Measurements from ENCODE around the gene DUSP6.

DUSP6 gene

DNA sequence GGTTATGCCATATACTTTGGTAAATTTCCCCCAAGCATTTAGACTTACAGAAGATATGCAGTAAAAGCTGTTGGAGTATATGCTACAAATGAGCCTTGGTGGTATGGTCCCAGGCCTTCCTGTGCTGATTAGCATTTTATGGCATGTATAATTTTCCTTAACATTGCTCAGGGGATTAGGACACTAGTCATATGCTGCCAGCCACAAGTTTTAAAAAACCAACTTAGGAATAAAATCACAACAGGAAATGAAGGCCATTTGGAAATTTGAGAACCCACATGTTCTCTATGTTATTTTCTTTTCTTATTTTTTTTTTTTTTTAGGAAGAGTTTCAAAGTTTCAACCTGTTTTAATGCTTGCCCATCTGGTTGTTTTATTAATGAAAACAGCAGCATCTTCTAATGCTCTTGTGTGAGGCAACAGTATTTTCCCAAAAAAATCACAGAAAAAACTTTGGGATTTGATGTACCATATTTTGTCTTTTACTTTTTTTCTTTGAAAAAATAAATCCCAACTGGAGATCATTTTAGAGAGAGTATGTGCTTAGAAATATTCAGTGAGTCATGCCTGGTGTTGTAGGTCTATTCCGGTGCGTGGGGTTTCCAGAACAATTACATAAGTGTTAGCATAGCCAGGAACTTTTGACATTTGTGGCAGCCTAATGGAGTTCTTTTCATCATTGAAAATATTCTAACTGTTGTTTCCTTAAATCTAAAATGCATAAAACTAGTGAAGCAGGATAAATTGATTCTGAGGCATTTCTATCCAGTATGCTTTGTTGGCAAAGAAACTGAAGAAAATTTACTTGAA, 21.7 kb upstream of the DUSP6 start:
- no peak for DNase-seq (ENCODE audit: low read depth)

DNA sequence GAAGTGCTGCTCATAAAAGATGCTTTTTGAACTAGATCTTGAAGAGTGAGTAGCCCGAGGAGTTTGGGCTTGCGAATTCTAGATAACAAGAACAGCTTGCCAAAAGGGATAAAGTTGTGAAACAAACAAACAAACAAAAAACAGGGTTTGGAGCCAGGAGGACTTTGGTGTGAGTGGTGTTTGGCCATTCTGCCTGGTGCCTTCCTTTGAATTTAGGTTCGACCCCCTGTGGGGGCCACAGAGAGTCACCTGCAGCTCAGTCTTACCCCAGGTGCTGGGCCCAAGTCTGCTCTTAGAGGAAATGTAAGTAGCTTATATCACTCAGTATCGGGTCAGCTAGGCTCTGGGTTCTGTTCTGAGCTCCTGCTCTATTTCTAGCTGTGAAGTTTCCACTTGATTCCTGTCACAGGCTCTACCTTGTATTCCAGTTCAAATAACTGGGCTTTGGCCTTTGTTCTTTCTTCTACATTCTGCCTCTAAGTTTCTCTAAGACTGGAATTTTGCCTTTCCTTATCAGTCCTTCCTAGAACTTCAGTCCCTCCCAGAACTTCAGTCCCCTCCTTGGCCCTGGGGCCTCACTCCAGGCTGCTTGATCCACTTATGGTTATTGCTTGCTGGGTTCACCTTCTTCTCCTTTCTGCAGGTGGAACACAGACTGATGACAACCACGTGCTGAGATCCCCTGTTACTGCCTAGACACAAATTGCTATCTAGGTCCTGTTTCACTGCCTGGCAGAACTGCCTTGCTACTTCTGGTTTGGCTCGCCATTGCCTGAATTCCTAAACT, 20.5 kb upstream of the DUSP6 start:
- no peak for DNase-seq (ENCODE audit: low read depth)

DNA sequence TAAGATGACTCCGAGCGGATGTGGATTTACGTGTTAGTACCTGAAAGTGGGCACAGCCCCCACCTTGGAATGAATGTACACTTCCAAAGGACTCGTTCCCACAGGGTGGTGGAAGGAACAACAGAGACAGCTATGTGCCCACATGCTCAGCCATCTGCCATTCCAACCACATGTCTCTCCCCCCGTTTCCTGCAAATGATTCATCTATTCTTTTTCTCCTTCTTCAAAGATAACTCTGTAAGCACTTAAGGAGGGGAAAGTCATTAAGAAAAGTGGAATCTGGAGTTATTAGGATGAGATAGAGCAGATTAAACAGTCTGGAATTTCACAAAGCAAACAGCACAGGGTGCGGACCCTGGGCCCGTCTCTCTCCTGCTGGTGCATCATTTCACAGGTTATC, 18.5 kb upstream of the DUSP6 start:
- no peak for DNase-seq (ENCODE audit: low read depth)

DNA sequence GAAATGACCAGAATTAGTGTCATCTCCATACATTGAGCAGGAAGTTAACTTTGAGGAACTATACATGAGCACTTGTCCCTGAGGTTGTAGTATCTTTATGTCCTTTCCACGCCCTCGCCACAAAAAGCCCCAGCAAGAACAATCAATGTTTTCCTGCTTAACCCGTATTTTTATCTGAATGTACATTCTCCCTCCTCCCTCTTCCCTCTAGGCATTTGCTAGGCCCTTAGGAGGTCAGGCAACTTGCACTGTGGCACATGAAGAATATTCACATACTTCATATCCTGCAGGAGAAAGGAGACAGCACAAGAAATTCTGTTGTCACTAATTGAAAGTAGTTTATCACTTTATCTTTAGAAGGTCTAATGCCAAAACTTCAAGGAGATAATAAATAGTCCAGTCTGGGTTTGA, 18.1 kb upstream of the DUSP6 start:
- no peak for DNase-seq (ENCODE audit: low read depth)

DNA sequence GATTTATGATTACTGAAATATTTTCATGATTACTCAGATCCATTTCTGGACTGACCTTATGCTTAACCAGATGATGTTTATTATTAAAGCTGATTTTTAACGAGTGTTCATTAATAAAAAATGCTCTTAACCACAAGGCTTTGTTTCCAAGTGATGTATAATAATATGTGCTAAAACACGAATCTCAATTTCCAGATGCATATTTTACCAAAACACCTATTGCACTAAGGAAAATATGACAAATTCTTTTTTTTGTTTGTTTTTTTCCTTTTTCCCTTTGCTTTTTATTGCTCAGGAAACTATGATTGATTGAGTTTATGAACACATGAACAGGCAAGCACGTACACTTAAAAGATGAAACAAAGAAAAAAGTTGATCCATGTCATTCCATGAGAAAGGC, 16.9 kb upstream of the DUSP6 start:
- DNase-seq (ENCODE audit: low read depth) = no peak

DNA sequence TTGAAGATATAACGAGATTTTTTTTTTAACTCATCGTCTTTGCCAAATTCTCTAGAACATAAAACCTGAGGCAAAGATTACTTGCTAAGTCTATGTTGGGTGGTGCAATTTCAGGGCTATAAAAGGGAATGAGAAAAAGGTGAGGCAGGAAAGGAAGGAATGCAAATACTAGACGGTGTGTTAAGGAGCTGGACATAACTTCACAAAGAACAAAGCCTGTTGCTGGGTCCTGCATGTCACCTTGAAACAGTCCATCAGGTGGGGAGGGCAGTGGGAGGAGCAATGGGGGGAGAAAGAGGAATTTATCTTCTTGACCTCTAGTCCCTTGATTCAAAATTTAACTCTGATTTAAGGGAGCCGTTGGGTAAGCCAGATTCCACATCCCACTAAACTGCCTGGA, 16.1 kb upstream of the DUSP6 start:
- DNase-seq (ENCODE audit: low read depth) = no peak

DNA sequence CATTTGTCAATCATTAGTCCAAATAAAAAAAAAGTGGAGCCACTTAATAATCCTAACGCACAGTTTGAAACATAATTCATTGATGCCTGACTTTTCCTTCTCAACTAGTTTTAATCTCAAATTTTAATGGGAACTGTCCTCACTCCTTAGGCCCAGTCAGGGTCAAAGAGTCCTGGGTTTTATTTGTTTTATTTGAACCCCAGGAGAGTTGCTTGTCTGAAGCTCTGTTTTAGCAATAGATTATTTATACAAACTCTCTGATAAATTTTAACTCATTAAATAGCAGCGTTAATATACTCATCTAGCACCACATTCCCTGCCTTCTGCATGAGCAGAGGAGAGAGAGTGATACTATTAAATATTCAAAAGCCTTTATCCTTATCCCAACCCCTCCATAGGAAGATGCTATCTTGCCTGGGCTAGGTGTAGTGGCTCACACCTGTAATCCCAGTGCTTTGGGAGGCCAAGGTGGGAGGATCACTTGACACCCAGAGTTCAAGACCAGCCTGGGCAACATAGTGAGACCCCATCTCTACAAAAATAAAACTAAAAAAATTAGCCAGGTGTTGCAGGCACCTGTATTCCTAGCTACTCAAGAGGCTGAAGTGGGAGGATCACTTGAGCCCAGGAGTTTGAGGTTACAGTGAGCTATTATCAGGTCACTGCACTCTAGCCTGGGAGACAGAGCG, 14.5 kb upstream of the DUSP6 start:
- DNase-seq (ENCODE audit: low read depth) = no peak

DNA sequence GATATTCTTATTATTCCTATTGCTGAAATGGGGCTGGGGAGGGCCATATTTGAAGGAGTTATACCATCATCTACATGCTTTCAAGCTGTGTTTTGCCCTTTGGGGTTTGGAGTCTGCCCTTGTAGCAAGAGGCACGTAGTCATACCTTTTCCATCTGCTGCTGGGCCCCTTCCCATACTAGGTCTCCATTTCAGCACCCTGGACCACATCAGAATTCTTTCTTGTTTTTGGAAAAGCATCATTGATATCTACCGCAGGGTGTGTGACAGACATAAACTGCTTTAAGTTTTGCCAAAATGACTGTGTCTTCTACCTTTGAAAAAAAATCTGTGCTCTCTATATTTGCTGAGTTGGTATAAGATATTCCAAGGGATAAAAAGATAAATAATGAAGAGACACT, 12.3 kb upstream of the DUSP6 start:
- DNase-seq (ENCODE audit: low read depth) = no peak

DNA sequence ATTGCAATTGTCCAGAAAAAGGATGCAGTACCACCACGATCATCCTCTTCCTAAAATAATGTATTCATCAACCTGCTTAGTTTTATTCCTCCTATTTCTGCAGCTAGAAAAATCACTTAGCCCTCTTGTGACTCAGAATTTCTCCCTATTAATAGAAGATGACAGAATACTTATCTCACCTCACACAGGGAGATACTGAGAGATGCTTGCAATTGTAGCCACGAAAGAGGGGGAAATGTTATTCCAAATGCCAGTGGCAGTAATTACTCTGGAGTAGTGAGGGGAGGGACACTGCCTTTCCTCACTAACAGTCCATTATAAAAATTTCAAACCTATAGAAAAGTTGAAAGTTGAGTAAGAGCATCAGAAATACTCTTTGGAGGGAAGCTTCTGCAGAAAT, 11.8 kb upstream of the DUSP6 start:
- no peak for DNase-seq (ENCODE audit: low read depth)

DNA sequence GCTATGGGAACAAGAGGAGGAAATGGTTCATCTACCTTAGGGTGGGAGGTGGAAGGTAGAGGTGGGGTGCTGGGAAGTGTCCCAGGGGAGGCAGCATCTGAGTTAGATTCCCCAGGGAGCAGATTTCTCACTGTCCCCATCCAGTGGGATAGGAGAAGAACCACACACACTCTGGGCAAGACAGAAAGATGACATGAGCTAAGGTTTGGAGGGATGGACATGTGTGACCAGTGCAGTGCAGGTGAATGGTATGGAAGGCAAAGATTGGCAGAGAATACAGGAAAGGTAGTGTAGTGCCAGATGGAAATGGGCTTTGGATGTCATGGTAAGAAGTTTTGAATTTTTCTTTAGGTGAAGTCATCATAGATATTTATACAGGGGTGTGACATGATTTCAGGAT, 11.3 kb upstream of the DUSP6 start:
- no peak for DNase-seq (ENCODE audit: low read depth)

DNA sequence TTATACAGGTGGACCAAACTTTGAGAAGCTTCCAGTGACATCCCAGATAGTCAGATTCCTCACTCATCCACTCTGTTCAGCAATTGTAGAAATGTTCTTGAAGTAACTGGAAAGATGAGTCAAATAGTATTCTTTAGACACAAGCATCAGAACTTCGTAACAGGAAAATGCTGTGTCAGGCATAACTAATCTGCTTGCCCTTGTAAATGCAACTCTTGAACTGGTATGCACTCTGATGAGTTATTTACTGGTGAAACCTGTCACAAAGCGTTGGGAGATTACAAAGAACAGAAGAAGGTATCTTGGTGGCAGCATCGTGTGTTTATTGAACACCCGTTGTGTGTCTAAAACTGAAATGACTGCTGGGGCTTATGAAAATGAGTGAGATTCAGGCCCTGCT, 10.8 kb upstream of the DUSP6 start:
- DNase-seq (ENCODE audit: low read depth) = no peak

DNA sequence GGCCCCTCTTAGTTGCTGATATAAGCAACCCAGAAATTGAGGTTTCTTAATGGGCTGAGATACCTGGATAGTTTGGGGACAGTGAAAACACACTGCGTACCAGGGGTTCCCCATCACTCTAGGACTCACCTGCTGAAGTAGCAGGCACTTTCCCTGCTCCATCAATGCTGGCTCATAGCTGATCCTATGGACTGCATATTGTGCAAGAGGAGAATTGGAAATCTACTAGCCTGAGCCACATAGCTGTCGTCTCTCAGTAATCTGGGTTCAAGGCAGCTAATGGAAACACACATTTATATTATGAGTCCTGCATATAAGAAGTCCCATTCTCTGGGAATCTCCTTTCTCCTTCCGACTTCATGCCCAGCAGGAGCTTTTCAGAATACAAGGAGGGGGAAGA, 7.3 kb upstream of the DUSP6 start:
- no peak for DNase-seq (ENCODE audit: low read depth)

DNA sequence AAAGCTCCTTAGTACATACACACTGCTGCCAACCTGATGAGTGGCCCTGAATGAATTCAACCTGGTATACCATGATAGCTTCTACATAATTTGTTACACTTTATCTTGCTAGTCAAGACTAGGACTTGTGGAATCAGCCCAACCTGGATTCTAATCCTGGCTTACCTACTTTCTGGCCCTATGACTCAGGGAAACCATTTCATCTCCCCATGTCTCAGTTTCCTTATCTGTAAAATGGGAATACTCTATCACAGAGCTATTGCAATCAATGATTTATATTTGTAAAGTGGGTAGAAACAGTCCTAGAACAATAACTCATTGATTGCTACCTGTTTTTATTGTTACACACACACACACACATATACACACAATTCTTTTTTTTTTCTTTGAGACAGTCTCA, 6.5 kb upstream of the DUSP6 start:
- no peak for DNase-seq (ENCODE audit: low read depth)

DNA sequence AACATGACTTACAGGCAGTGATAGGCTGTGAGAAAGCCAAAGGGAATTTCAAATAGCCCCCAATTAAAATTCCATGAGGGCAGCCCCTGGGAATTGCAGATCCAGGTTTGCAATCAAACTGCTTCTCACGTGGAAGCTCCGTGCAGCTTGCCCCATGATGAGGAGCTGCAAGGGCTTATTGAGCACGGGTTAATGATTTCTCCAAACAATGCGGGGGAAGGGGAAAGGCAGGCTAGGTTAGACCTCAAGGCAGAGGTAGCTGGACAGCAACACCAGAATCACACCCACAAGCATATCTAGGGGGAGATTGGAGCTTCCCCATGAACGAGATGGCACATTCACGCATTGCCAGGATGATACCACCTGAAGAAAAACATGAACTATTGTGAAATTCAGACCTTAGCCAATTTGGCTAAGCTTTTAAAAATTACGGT, 5.0 kb upstream of the DUSP6 start:
- no peak for DNase-seq (ENCODE audit: low read depth)

DNA sequence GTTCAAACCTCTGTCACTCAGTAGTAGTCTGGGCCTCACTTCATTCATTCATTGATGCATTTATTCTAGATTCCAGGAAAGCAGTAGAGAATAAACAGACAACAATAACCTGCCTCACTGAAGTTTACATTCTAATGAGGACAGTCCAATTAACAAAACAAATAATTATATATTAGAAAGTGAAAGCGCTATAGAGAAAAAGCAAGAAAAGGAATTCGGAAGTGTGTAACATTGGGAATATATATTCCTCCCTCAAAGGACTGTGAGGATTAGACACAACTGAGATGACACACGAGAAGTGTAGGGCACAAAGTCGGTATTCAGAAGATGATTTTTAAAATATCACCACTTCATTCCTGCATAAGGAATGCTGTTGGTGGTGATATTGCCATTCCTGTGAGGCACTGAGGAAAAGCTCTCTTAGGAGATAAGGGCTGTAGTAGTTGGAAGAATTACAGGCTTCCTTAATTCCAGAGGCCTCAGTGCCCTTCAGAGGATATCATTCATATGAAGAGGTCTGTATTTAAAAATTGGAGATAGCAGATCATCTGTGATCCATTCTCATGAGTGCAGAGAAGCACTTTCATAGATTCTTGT, 3.9 kb upstream of the DUSP6 start:
- DNase-seq (ENCODE audit: low read depth) = no peak

DNA sequence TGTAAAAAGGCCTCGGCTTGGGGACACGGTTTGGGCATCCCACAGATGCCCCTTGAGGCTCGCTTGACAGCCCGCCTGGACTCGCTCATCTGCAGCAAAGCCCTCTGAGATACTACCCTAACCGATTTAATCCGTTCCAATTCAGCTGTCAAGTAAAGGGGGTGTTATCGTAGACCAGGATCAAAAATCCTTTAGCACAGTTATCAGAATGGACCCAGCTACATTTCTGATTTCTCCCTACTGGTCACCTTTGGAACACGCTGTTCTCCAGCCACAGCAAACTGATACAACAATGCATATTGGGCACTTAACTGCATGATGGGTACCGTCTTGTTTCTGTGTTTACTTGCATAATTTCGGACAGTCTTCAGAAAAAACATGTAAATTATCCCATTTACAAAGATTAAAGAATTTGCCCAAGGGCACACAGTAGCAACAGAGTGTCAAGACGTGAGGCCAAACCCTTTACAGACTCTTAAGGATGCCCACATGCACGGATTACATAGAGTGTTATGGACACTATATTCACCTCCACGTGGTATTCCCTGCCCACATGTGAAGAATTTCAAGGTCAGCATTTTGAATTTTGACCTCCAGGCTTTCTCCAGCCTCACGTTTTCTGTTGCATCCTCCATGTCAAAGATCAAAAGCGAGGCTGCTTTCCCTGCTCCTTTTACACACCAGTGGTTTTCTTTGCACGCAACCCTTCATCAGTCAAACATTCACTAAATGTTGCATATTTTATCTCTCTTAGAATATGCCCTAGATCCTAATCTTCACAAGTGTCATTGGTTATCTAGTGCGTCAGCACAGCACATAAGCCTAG, 3.2 kb upstream of the DUSP6 start:
- DNase-seq (ENCODE audit: low read depth) = no peak

DNA sequence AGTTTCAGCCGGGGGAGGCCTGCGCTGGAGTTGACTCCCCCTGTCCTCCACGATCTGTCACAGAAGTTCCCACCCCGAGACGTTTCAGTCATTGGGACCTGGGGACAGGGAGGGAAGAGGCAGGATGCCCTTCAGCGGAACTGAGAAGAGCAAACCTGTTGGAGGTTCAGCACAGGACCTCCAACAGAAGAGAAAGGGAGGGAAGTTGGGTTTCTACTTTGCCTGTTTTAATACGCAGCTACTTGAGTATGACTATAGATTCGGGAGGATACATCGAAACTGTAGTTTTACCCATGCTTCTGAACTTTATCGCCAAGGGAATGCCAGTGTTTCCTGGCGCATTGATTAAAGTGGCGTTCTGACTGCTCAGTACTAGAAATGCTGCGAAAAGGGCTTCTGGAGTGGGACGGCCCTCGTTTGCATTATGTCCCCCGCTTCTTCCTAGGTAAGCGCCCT, 2.3 kb upstream of the DUSP6 start:
- DNase-seq (ENCODE audit: low read depth) = no peak

DNA sequence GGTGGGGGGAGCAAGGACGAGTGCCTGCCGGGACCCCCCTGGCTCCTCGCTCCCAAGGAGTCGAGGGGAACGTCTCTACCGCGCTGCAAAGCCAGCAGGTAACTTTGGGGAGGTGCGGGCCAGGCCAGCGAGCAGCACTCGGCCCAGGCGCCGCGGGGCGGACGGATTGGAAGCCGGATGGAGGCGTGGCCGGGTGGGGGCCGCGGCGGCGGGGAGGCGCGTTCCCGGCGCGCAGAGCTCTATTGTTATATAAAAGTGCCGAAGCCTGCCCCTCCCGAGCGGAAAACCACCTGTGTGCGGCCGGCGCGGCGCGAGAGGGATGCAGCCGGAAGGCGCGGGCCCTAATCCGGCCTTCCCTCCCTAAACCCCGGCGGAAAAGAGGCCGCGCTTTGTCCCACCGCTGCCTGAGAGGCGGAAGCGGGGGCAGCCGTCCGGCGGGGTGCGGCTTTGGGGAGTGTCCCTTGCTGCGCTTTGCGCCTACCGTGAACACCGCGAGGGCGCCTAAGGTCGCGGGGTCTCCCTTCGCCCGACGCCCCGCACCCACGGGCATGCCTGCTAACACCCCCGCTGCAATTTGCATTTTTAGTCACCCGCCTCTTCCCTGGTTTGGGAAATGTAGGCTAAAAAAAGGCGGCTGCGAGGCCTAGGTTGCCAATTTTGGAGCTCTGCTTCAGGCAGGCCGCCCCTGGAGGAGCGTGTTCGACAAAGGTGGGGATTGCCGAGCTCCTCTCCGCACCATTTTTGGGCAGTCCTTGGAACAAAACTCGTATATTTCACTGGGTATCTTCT, 1.7 kb upstream of the DUSP6 start:
- peak; percentile 33 for DNase-seq (ENCODE audit: low read depth)

DNA sequence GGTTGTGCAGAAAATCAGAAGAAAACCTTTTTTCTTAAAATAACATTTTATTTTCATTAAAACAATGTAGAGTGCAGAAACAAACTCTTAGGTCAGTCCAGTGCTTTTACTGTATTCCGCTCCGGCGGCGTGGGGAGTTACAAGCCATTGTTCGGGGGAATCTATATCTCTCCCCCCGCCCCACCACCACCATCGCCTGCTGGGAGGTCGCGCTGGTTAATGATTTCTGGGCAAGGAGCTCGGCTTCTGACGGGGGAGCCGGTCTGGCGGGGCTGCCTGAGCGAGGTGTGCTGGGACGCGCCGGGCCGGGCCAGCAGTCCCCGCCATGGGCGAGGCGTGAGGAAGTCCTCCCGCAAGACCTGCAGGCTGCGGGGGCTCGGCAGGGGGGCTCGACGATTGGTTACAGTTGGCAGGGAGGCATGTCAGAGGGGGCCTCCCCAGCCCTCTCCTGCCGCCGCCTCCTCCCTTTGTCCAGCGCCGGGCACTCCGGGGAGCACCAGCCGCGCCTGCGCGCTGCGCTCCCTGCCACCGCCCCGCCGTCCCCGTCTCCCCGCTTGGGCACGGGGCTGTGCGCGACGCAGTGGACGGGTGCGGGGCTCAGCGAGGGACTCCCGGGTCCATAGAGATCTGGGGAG, 1.0 kb upstream of the DUSP6 start:
- peak; percentile 26 for DNase-seq (ENCODE audit: low read depth)

DNA sequence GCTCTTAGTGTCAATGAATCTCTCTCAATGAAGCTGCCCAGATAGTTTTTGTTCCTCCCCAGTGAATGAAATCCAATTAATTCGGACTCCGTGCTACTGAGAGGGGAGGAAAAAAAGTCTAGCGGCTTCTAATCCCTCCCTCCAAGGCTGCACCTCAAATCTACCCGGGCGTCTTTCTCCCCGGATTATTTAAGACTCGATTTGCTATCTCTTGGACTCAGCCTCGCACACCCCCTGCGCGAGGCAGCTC, 134 bp downstream of the DUSP6 start:
- no peak for DNase-seq (ENCODE audit: low read depth)

All from activated gamma-delta T cell treated with anti-CD3 and anti-CD28 coated beads, Interleukin-2, amount 50 U/mL, for 16 hours (primary cell).